HepG2 (cell line): ENCODE results near the gene SLC13A3. TPM values are rescaled to one million over a fixed set of nuclear protein-coding genes. Genes with fewer than 3 reads are reported as not detected.

Source experiments
- CREB1 ChIP-seq, 2 experiments: fragments of 450-650 bp in 1 of 2; IDR thresholded peaks; 2 replicates each; pipeline ENCODE4 v1.6.1; 2016 to 2017; ENCODE audit warnings: control low read depth in 1 of 2, mild to moderate bottlenecking in 1 of 2, missing compliant biosample characterization in 1 of 2, missing genetic modification characterization in 1 of 2
- CREM ChIP-seq, 2 experiments: sonication (generic) in 1 of 2; formaldehyde crosslinking in 1 of 2; IDR thresholded peaks; 2 replicates each; pipeline versions ENCODE4 v1.4.0 to v1.6.1; 2016 to 2020; ENCODE audit warnings: antibody characterized with exemption in 1 of 2, mild to moderate bottlenecking in 1 of 2, missing genetic modification reagents in 1 of 2
- ETV6 ChIP-seq: sonication (generic); formaldehyde crosslinking; conservative IDR thresholded peaks from 2 replicates; pipeline ENCODE4 v1.4.0; 2020; ENCODE audit warnings: missing genetic modification reagents
- GATAD2A ChIP-seq: IDR thresholded peaks from 2 replicates; pipeline ENCODE4 v1.6.1; 2016
- GFI1 ChIP-seq: sonication (generic); formaldehyde crosslinking; IDR thresholded peaks from 2 replicates; pipeline ENCODE4 v1.5.0; 2020; ENCODE audit warnings: missing genetic modification reagents, mild to moderate bottlenecking, borderline replicate concordance
- JUN ChIP-seq: sonication (generic); formaldehyde crosslinking; IDR thresholded peaks from 2 replicates; pipeline ENCODE4 v1.4.0; 2020; ENCODE audit warnings: mild to moderate bottlenecking, missing genetic modification reagents
- KLF11 ChIP-seq: IDR thresholded peaks from 2 replicates; pipeline ENCODE4 v1.6.1; 2016; ENCODE audit warnings: missing compliant biosample characterization
- MED1 ChIP-seq: sonication (generic); formaldehyde crosslinking; IDR thresholded peaks from 2 replicates; pipeline ENCODE4 v1.4.0; 2020; ENCODE audit warnings: missing genetic modification reagents
- MIER3 ChIP-seq: IDR thresholded peaks from 2 replicates; pipeline ENCODE4 v1.6.1; 2016; ENCODE audit warnings: missing compliant biosample characterization, borderline replicate concordance
- NCOA2 ChIP-seq: sonication (generic); formaldehyde crosslinking; IDR thresholded peaks from 2 replicates; pipeline ENCODE4 v1.8.0; 2022; ENCODE audit warnings: inconsistent platforms
- PPARG ChIP-seq: conservative IDR thresholded peaks from 2 replicates; pipeline ENCODE4 v1.6.1; 2016; ENCODE audit warnings: missing biosample characterization, missing genetic modification reagents
- REPIN1 ChIP-seq: sonication (generic); formaldehyde crosslinking; IDR thresholded peaks from 2 replicates; pipeline ENCODE4 v1.8.0; 2022; ENCODE audit warnings: missing genetic modification reagents, low read depth, mild to moderate bottlenecking, borderline replicate concordance
- RFXANK ChIP-seq: IDR thresholded peaks from 2 replicates; pipeline ENCODE4 v1.6.1; 2016
- SALL1 ChIP-seq: sonication (generic); formaldehyde crosslinking; IDR thresholded peaks from 2 replicates; pipeline ENCODE4 v1.8.0; 2022; ENCODE audit warnings: mild to moderate bottlenecking, missing genetic modification reagents
- SOX5 ChIP-seq: IDR thresholded peaks from 2 replicates; pipeline ENCODE4 v1.6.1; 2016; ENCODE audit warnings: borderline replicate concordance
- SOX6 ChIP-seq, 2 experiments: fragments of 450-650 bp in 1 of 2; sonication (generic) in 1 of 2; formaldehyde crosslinking in 1 of 2; IDR thresholded peaks; 2 replicates each; pipeline versions ENCODE4 v1.4.0 to v1.6.1; 2017 to 2020; ENCODE audit warnings: antibody characterized with exemption in 1 of 2, mild to moderate bottlenecking in 1 of 2, missing genetic modification reagents in 1 of 2
- XBP1 ChIP-seq: sonication (generic); formaldehyde crosslinking; IDR thresholded peaks from 2 replicates; pipeline ENCODE4 v1.5.0; 2020; ENCODE audit warnings: missing genetic modification reagents
- ZEB1 ChIP-seq: IDR thresholded peaks from 2 replicates; pipeline ENCODE4 v1.6.1; 2012; ENCODE audit warnings: mild to moderate bottlenecking, low read depth, inconsistent platforms; ENCODE audit not compliant: insufficient replicate concordance
- polyA plus RNA-seq, 8 experiments: library from polyadenylated mRNA; depleted of rRNA in 3 of 8; stranded (reverse) in 7 of 8; unstranded in 1 of 8; fragments of >200 nt; fragmentation: Illumina TruSeq in 4 of 8; extraction: Trizol in 4 of 8; gene quantifications; 2 replicates each; pipeline versions ENCODE4 v1.2.1 to v1.2.3, GENCODE V29; 2011 to 2016; ENCODE audit warnings: low read depth in 4 of 8, missing spikeins in 1 of 8, mixed read lengths in 1 of 8; ENCODE audit not compliant: insufficient read depth in 1 of 8
- total RNA-seq, 5 experiments: library from RNA; depleted of rRNA; stranded (reverse); fragments of >200 nt; fragmentation: Illumina TruSeq; extraction: Trizol; gene quantifications; 2 replicates each; pipeline ENCODE4 v1.2.3, GENCODE V29; 2016; ENCODE audit warnings: low read depth in 1 of 5
- TF ChIP-seq, protein P1 (sequence below): sonication (generic); formaldehyde crosslinking; conservative IDR thresholded peaks from 2 replicates; pipeline ENCODE4 v1.8.1; 2023; ENCODE audit warnings: missing genetic modification reagents
- TF ChIP-seq, protein P2 (sequence below): sonication (generic); formaldehyde crosslinking; IDR thresholded peaks from 2 replicates; pipeline ENCODE4 v1.8.0; 2023; ENCODE audit warnings: mild to moderate bottlenecking, missing genetic modification reagents
- TF ChIP-seq, protein P3 (sequence below): sonication (generic); formaldehyde crosslinking; IDR thresholded peaks from 2 replicates; pipeline ENCODE4 v1.8.1; 2023; ENCODE audit warnings: mild to moderate bottlenecking, missing genetic modification reagents
- TF ChIP-seq, protein P4 (sequence below): sonication (generic); formaldehyde crosslinking; conservative IDR thresholded peaks from 2 replicates; pipeline ENCODE4 v1.4.0; 2020; ENCODE audit warnings: mild to moderate bottlenecking, missing genetic modification reagents, moderate library complexity

The SLC13A3 gene
- total and polyA plus RNA-seq, 2 of the 13 experiments (the other 11 are each of a cell fraction or from before 2014, with no cell fraction given): 66.5 to 76.0 TPM

DNA sequence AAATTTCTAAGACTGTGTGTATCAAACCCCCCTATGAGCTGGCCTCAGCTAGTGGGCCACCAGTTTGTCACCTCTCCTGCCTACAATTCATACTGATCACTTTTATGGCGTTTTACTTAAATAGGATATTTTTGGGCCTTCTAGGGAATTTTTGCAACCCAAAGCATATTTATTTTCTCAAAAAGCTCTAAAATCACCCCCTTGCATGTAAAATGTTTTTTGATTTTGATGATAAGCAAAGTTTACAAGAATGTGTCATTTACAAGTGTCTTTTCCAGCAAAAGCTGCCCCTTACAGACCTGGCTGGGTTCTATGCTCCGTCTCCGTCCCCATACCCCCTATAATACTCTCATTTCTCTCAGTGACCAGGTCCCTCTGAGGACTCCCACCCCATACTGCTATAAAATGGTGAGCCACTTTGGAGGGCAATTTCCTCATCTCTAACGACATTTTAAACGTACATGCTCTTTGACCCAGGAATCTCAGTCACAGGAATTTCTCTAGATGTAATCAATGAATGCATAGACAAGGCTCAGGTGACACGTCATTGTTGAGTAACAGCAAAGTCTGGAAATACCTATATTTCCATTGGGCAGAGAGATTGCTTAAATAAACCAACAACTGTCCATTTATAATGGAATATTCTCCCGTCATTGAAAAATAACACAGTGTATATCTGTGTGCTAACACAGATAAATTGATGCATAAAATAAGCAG lies 86.9 kb downstream of the SLC13A3 start (continued):
- TF ChIP-seq, protein P1, sequence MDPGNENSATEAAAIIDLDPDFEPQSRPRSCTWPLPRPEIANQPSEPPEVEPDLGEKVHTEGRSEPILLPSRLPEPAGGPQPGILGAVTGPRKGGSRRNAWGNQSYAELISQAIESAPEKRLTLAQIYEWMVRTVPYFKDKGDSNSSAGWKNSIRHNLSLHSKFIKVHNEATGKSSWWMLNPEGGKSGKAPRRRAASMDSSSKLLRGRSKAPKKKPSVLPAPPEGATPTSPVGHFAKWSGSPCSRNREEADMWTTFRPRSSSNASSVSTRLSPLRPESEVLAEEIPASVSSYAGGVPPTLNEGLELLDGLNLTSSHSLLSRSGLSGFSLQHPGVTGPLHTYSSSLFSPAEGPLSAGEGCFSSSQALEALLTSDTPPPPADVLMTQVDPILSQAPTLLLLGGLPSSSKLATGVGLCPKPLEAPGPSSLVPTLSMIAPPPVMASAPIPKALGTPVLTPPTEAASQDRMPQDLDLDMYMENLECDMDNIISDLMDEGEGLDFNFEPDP: no peak
- peak; percentile 36; the same call in 1 of the 2 replicates for TF ChIP-seq SALL1 (CRISPR knock-in tag)
- TF ChIP-seq CREB1 (IDR thresholded peaks at IDR 0.05): peak; percentile 93
- TF ChIP-seq CREB1 (CRISPR knock-in tag; IDR thresholded peaks at IDR 0.05): peak; percentile 94
- peak; percentile 88 for TF ChIP-seq GATAD2A (CRISPR knock-in tag)
- peak; percentile 29 for TF ChIP-seq ZEB1
- TF ChIP-seq SOX5 (CRISPR knock-in tag): peak; percentile 74
- TF ChIP-seq GFI1 (CRISPR knock-in tag): peak; percentile 92
- TF ChIP-seq, protein P2, sequence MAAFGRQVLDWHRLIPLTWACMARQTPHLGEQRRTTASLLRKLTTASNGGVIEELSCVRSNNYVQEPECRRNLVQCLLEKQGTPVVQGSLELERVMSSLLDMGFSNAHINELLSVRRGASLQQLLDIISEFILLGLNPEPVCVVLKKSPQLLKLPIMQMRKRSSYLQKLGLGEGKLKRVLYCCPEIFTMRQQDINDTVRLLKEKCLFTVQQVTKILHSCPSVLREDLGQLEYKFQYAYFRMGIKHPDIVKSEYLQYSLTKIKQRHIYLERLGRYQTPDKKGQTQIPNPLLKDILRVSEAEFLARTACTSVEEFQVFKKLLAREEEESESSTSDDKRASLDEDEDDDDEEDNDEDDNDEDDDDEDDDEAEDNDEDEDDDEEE: 0 out of 2 replicates have a peak, but pooled peaks have one; percentile 29
- 0 out of 2 replicates have a peak, but pooled peaks have one; percentile 54 for TF ChIP-seq RFXANK (CRISPR knock-in tag)
- TF ChIP-seq MED1 (CRISPR knock-in tag): no peak
- TF ChIP-seq, protein P3, sequence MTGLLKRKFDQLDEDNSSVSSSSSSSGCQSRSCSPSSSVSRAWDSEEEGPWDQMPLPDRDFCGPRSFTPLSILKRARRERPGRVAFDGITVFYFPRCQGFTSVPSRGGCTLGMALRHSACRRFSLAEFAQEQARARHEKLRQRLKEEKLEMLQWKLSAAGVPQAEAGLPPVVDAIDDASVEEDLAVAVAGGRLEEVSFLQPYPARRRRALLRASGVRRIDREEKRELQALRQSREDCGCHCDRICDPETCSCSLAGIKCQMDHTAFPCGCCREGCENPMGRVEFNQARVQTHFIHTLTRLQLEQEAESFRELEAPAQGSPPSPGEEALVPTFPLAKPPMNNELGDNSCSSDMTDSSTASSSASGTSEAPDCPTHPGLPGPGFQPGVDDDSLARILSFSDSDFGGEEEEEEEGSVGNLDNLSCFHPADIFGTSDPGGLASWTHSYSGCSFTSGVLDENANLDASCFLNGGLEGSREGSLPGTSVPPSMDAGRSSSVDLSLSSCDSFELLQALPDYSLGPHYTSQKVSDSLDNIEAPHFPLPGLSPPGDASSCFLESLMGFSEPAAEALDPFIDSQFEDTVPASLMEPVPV: 0 out of 2 replicates have a peak, but pooled peaks have one; percentile 67
- TF ChIP-seq PPARG (CRISPR knock-in tag): peak; percentile 81; the same call in 1 of the 2 replicates
- 0 out of 2 replicates have a peak, but pooled peaks have one; percentile 49 for TF ChIP-seq JUN (CRISPR knock-in tag)
- peak; percentile 51; the same call in 1 of the 2 replicates for TF ChIP-seq XBP1
- no peak for TF ChIP-seq ETV6 (CRISPR knock-in tag)
- TF ChIP-seq KLF11 (CRISPR knock-in tag): no peak
- peak; percentile 82; the same call in 1 of the 2 replicates for TF ChIP-seq CREM (IDR thresholded peaks at IDR 0.05)
- TF ChIP-seq CREM (CRISPR knock-in tag; IDR thresholded peaks at IDR 0.05): no peak
- TF ChIP-seq REPIN1: 0 out of 2 replicates have a peak, but pooled peaks have one; percentile 29
- TF ChIP-seq, protein P4, sequence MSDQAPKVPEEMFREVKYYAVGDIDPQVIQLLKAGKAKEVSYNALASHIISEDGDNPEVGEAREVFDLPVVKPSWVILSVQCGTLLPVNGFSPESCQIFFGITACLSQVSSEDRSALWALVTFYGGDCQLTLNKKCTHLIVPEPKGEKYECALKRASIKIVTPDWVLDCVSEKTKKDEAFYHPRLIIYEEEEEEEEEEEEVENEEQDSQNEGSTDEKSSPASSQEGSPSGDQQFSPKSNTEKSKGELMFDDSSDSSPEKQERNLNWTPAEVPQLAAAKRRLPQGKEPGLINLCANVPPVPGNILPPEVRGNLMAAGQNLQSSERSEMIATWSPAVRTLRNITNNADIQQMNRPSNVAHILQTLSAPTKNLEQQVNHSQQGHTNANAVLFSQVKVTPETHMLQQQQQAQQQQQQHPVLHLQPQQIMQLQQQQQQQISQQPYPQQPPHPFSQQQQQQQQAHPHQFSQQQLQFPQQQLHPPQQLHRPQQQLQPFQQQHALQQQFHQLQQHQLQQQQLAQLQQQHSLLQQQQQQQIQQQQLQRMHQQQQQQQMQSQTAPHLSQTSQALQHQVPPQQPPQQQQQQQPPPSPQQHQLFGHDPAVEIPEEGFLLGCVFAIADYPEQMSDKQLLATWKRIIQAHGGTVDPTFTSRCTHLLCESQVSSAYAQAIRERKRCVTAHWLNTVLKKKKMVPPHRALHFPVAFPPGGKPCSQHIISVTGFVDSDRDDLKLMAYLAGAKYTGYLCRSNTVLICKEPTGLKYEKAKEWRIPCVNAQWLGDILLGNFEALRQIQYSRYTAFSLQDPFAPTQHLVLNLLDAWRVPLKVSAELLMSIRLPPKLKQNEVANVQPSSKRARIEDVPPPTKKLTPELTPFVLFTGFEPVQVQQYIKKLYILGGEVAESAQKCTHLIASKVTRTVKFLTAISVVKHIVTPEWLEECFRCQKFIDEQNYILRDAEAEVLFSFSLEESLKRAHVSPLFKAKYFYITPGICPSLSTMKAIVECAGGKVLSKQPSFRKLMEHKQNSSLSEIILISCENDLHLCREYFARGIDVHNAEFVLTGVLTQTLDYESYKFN: peak; percentile 62
- TF ChIP-seq MIER3 (CRISPR knock-in tag): peak; percentile 45; the same call in 1 of the 2 replicates
- peak; percentile 62; the same call in 1 of the 2 replicates for TF ChIP-seq NCOA2 (CRISPR knock-in tag)
- TF ChIP-seq SOX6 (IDR thresholded peaks at IDR 0.05): no peak
- peak; percentile 71 for TF ChIP-seq SOX6 (CRISPR knock-in tag; IDR thresholded peaks at IDR 0.05)
